Measurements from ENCODE around the gene GSX2. TPM values are rescaled to one million over a fixed set of nuclear protein-coding genes. Genes with fewer than 3 reads are reported as not detected.
"Not testable (repeated sequence)": the region's sequence is repeated elsewhere in the genome, so short reads cannot be mapped to it uniquely, and the experiment has no call there.

The GSX2 gene
- under 1 TPM in 3 of 8 experiments, not detected in 5; 0.14 to 0.57 (median 0.33) TPM for total RNA-seq

- peak; percentile 34 to 72 (median 58) for ATAC-seq (replicated peaks in 6 of 8)
- WGBS, 10 experiments: 0% methylated on average over 1 to 6 of the region's 66 CpGs; no CpG with 5 or more reads in 7 of the 10 experiments
- peaks cover 18 to 26% of the 10 kb centered on the region in 2 donors for H3K4me1 ChIP-seq (replicated peaks in 1 of 2)
- no peak within 1 kb of the TSS for H3K27ac ChIP-seq
- in situ Hi-C loops (cut with MboI; ENCODE audit: low pct_unique_long_range_greater_than_20kb in 2 of 9, low sequenced_read_pairs in 9 of 9, unreplicated experiment in 9 of 9): loop anchor here in 1 of 9 experiments (25.0 kb wide), 1 partner anchor 112 kb away; no protein-coding TSS in a partner anchor
- H3K4me3 ChIP-seq: peak within 1 kb of the TSS; percentile 22 to 34 (median 32)
Observed at GRCh38 chr4:54099748-54100574, at the start of gene GSX2. GSX2 (plus strand) TSS chr4:54100163; CDS start chr4:54100345, 182 bp downstream.

- ATAC-seq (replicated peaks in 6 of 8): peak in 2 of 8 experiments; percentile 23 to 25
- Histone ChIP-seq H3K27ac (no peak overlapping the region), H3K4me3 (no peak overlapping the region), H3K4me1 (replicated peaks in 1 of 2) (no peaks in the 10 kb centered on the region)
- in situ Hi-C loops (cut with MboI; ENCODE audit: low pct_unique_long_range_greater_than_20kb in 2 of 9, low sequenced_read_pairs in 9 of 9, unreplicated experiment in 9 of 9): no loop called here
- WGBS, 10 experiments: 50 to 100% (median 72%) methylated on average over 1 of the region's 1 CpG; no CpG with 5 or more reads in 2 of the 10 experiments
Observed at GRCh38 chr4:54050214-54050904, 49.6 kb upstream of the GSX2 start.

- H3K27ac ChIP-seq; in situ Hi-C loops (cut with MboI; ENCODE audit: low pct_unique_long_range_greater_than_20kb in 2 of 9, low sequenced_read_pairs in 9 of 9, unreplicated experiment in 9 of 9); H3K4me3 ChIP-seq; ATAC-seq (replicated peaks in 6 of 8); H3K4me1 ChIP-seq (replicated peaks in 1 of 2): not testable (repeated sequence)
- WGBS, 10 experiments: 69 to 100% (median 100%) methylated on average over 1 to 5 of the region's 5 CpGs; no CpG with 5 or more reads in 2 of the 10 experiments
Observed at GRCh38 chr4:54053322-54053721, 46.6 kb upstream of the GSX2 start.

- 80 to 100% (median 100%) methylated on average over 1 to 2 of the region's 2 CpGs; no CpG with 5 or more reads in 1 of the 10 experiments for WGBS, 10 experiments
- Histone ChIP-seq H3K27ac (no peak overlapping the region), H3K4me3 (no peak overlapping the region), H3K4me1 (replicated peaks in 1 of 2) (no peaks in the 10 kb centered on the region)
- ATAC-seq (replicated peaks in 6 of 8): peak in 1 of 8 experiments; percentile 40
- in situ Hi-C loops (cut with MboI; ENCODE audit: low pct_unique_long_range_greater_than_20kb in 2 of 9, low sequenced_read_pairs in 9 of 9, unreplicated experiment in 9 of 9): no loop called here
Observed at GRCh38 chr4:54054501-54054900, 45.5 kb upstream of the GSX2 start.

GRCh38 chr4:54055494-54055893 is 44.5 kb upstream of the GSX2 start:
- H3K4me3 ChIP-seq: no peak overlapping the region
- 85 to 100% (median 100%) methylated on average over 1 of the region's 1 CpG; no CpG with 5 or more reads in 3 of the 10 experiments for WGBS, 10 experiments
- no peak for ATAC-seq (replicated peaks in 6 of 8)
- in situ Hi-C loops (cut with MboI; ENCODE audit: low pct_unique_long_range_greater_than_20kb in 2 of 9, low sequenced_read_pairs in 9 of 9, unreplicated experiment in 9 of 9): no loop called here
- H3K4me1 ChIP-seq (replicated peaks in 1 of 2): no peaks in the 10 kb centered on the region
- no peak overlapping the region for H3K27ac ChIP-seq

GRCh38 chr4:54056360-54056759 is 43.6 kb upstream of the GSX2 start:
- no peak overlapping the region for H3K27ac ChIP-seq
- in situ Hi-C loops (cut with MboI; ENCODE audit: low pct_unique_long_range_greater_than_20kb in 2 of 9, low sequenced_read_pairs in 9 of 9, unreplicated experiment in 9 of 9): no loop called here

GRCh38 chr4:54058171-54058570 is 41.8 kb upstream of the GSX2 start:
- Histone ChIP-seq H3K4me3 (no peak overlapping the region), H3K4me1 (replicated peaks in 1 of 2) (peaks cover 0 to 16% of the 10 kb centered on the region in 2 donors), H3K27ac (no peak overlapping the region)
- 83 to 100% (median 100%) methylated on average over 3 of the region's 3 CpGs; no CpG with 5 or more reads in 2 of the 10 experiments for WGBS, 10 experiments
- in situ Hi-C loops (cut with MboI; ENCODE audit: low pct_unique_long_range_greater_than_20kb in 2 of 9, low sequenced_read_pairs in 9 of 9, unreplicated experiment in 9 of 9): no loop called here
- no peak for ATAC-seq (replicated peaks in 6 of 8)

More at GRCh38 chr4:54056360-54056759, 43.6 kb upstream of the GSX2 start:
- ATAC-seq (replicated peaks in 6 of 8): no peak
- no peak overlapping the region for H3K4me3 ChIP-seq
- peaks cover 0 to 3% of the 10 kb centered on the region in 2 donors for H3K4me1 ChIP-seq (replicated peaks in 1 of 2)

GRCh38 chr4:54060116-54060515 is 39.8 kb upstream of the GSX2 start:
- Histone ChIP-seq H3K4me3 (no peak overlapping the region), H3K4me1 (replicated peaks in 1 of 2) (peaks cover 0 to 16% of the 10 kb centered on the region in 2 donors), H3K27ac (no peak overlapping the region)
- ATAC-seq (replicated peaks in 6 of 8): no peak
- WGBS, 10 experiments: 0 to 94% (median 67%) methylated on average over 2 of the region's 2 CpGs; no CpG with 5 or more reads in 3 of the 10 experiments
- in situ Hi-C loops (cut with MboI; ENCODE audit: low pct_unique_long_range_greater_than_20kb in 2 of 9, low sequenced_read_pairs in 9 of 9, unreplicated experiment in 9 of 9): no loop called here

GRCh38 chr4:54061067-54061466 is 38.9 kb upstream of the GSX2 start:
- Histone ChIP-seq H3K4me3 (no peak overlapping the region), H3K27ac (no peak overlapping the region), H3K4me1 (replicated peaks in 1 of 2) (peaks cover 0 to 16% of the 10 kb centered on the region in 2 donors)
- WGBS, 10 experiments: 57 to 100% (median 83%) methylated on average over 1 to 3 of the region's 3 CpGs
- in situ Hi-C loops (cut with MboI; ENCODE audit: low pct_unique_long_range_greater_than_20kb in 2 of 9, low sequenced_read_pairs in 9 of 9, unreplicated experiment in 9 of 9): no loop called here
- no peak for ATAC-seq (replicated peaks in 6 of 8)

- Histone ChIP-seq H3K27ac (no peak overlapping the region), H3K4me3 (peak overlapping the region in 2 of 5 donors; percentile 83 to 87), H3K4me1 (replicated peaks in 1 of 2) (peaks cover 0 to 16% of the 10 kb centered on the region in 2 donors)
- no peak for ATAC-seq (replicated peaks in 6 of 8)
- in situ Hi-C loops (cut with MboI; ENCODE audit: low pct_unique_long_range_greater_than_20kb in 2 of 9, low sequenced_read_pairs in 9 of 9, unreplicated experiment in 9 of 9): no loop called here
- 40 to 100% (median 95%) methylated on average over 1 of the region's 1 CpG; no CpG with 5 or more reads in 4 of the 10 experiments for WGBS, 10 experiments
Observed at GRCh38 chr4:54061873-54062272, 38.1 kb upstream of the GSX2 start.

GRCh38 chr4:54062392-54062791 is 37.6 kb upstream of the GSX2 start:
- Histone ChIP-seq H3K4me3 (peak overlapping the region in 4 of 5 donors; percentile 65 to 87 (median 81)), H3K27ac (no peak overlapping the region), H3K4me1 (replicated peaks in 1 of 2) (peaks cover 0 to 16% of the 10 kb centered on the region in 2 donors)
- in situ Hi-C loops (cut with MboI; ENCODE audit: low pct_unique_long_range_greater_than_20kb in 2 of 9, low sequenced_read_pairs in 9 of 9, unreplicated experiment in 9 of 9): no loop called here
- WGBS, 10 experiments: 0 to 66% (median 47%) methylated on average over 1 to 3 of the region's 3 CpGs; no CpG with 5 or more reads in 1 of the 10 experiments
- no peak for ATAC-seq (replicated peaks in 6 of 8)

GRCh38 chr4:54063229-54063628 is 36.7 kb upstream of the GSX2 start:
- 0 to 33% (median 3%) methylated on average over 1 to 4 of the region's 4 CpGs; no CpG with 5 or more reads in 1 of the 10 experiments for WGBS, 10 experiments
- H3K4me1 ChIP-seq (replicated peaks in 1 of 2): peaks cover 0 to 16% of the 10 kb centered on the region in 2 donors
- peak overlapping the region in 1 of 2 donors; percentile 67 for H3K27ac ChIP-seq
- in situ Hi-C loops (cut with MboI; ENCODE audit: low pct_unique_long_range_greater_than_20kb in 2 of 9, low sequenced_read_pairs in 9 of 9, unreplicated experiment in 9 of 9): no loop called here
- peak in 1 of 8 experiments; percentile 0 for ATAC-seq (replicated peaks in 6 of 8)
- H3K4me3 ChIP-seq: peak overlapping the region; percentile 65 to 87 (median 79)
